HepG2 (cell line): ENCODE results near the gene DYNC1LI2. TPM values are rescaled to one million over a fixed set of nuclear protein-coding genes. Genes with fewer than 3 reads are reported as not detected.

ENCODE experiments used
- BRCA1 ChIP-seq: sonication (generic); formaldehyde crosslinking; IDR thresholded peaks from 2 replicates; pipeline ENCODE4 v1.4.0; 2020; ENCODE audit warnings: missing genetic modification reagents
- CREB1 ChIP-seq, 2 experiments: fragments of 450-650 bp in 1 of 2; IDR thresholded peaks; 2 replicates each; pipeline ENCODE4 v1.6.1; 2016 to 2017; ENCODE audit warnings: control low read depth in 1 of 2, mild to moderate bottlenecking in 1 of 2, missing compliant biosample characterization in 1 of 2, missing genetic modification characterization in 1 of 2
- FOXA1 ChIP-seq, 2 experiments: fragments of 450-650 bp in 1 of 2; sonication (generic) in 1 of 2; formaldehyde crosslinking in 1 of 2; IDR thresholded peaks; 2 replicates each; pipeline versions ENCODE4 v1.4.0 to v1.6.1; 2016 to 2020; ENCODE audit warnings: missing genetic modification reagents in 1 of 2
- FOXO1 ChIP-seq: sonication (generic); formaldehyde crosslinking; IDR thresholded peaks from 2 replicates; pipeline ENCODE4 v1.4.0; 2020; ENCODE audit warnings: missing genetic modification reagents
- GTF3A ChIP-seq: sonication (generic); formaldehyde crosslinking; conservative IDR thresholded peaks from 2 replicates; pipeline ENCODE4 v1.4.0; 2020; ENCODE audit warnings: mild to moderate bottlenecking, missing genetic modification reagents
- KAT7 ChIP-seq: IDR thresholded peaks from 2 replicates; pipeline ENCODE4 v1.6.1; 2018; ENCODE audit warnings: borderline replicate concordance, missing compliant biosample characterization
- MXI1 ChIP-seq: IDR thresholded peaks from 3 replicates; pipeline ENCODE4 v1.6.1; 2012; ENCODE audit warnings: low read depth, low read length, inconsistent platforms, borderline replicate concordance
- NCOA1 ChIP-seq: sonication (generic); formaldehyde crosslinking; IDR thresholded peaks from 2 replicates; pipeline ENCODE4 v1.9.0; 2021; ENCODE audit warnings: missing genetic modification reagents
- SMAD1 ChIP-seq: sonication (generic); formaldehyde crosslinking; IDR thresholded peaks from 2 replicates; pipeline ENCODE4 v1.4.0; 2020; ENCODE audit warnings: missing genetic modification reagents, low read depth, mild to moderate bottlenecking, borderline replicate concordance
- SMYD3 ChIP-seq: sonication (generic); formaldehyde crosslinking; IDR thresholded peaks from 2 replicates; pipeline ENCODE4 v1.8.1; 2023; ENCODE audit warnings: mild to moderate bottlenecking, missing genetic modification reagents
- SRY ChIP-seq: sonication (generic); formaldehyde crosslinking; IDR thresholded peaks from 2 replicates; pipeline ENCODE4 v1.8.0; 2022; ENCODE audit warnings: mild to moderate bottlenecking, missing genetic modification reagents
- TARDBP ChIP-seq: sonication (generic); formaldehyde crosslinking; IDR thresholded peaks from 2 replicates; pipeline ENCODE4 v1.8.0; 2022; ENCODE audit warnings: mild to moderate bottlenecking, missing genetic modification reagents
- TEAD3 ChIP-seq: optimal IDR thresholded peaks from 2 replicates; pipeline ENCODE3; 2016; ENCODE audit warnings: borderline replicate concordance
- TP53 ChIP-seq: sonication (generic); formaldehyde crosslinking; conservative IDR thresholded peaks from 2 replicates; pipeline ENCODE4 v1.4.0; 2020; ENCODE audit warnings: missing genetic modification reagents
- U2AF1 ChIP-seq: fragments of 200-400 bp; formaldehyde crosslinking; optimal IDR thresholded peaks from 2 replicates; pipeline ENCODE3; 2017; ENCODE audit warnings: mild to moderate bottlenecking, low read depth, low read length
- U2AF2 ChIP-seq: fragments of 200-400 bp; formaldehyde crosslinking; IDR thresholded peaks from 2 replicates; pipeline ENCODE4 v1.6.1; 2017; ENCODE audit warnings: low read depth, mild to moderate bottlenecking, low read length
- ZFP36L2 ChIP-seq: sonication (generic); formaldehyde crosslinking; IDR thresholded peaks from 2 replicates; pipeline ENCODE4 v1.4.0; 2020; ENCODE audit warnings: missing genetic modification reagents
- ZMYM4 ChIP-seq: sonication (generic); formaldehyde crosslinking; IDR thresholded peaks from 2 replicates; pipeline ENCODE4 v1.8.1; 2023; ENCODE audit warnings: mild to moderate bottlenecking, missing genetic modification reagents
- ZNF205 ChIP-seq: IDR thresholded peaks from 2 replicates; pipeline ENCODE4 v1.6.1; 2018; ENCODE audit warnings: missing biosample characterization, missing genetic modification reagents
- ZNF251 ChIP-seq: sonication (generic); formaldehyde crosslinking; IDR thresholded peaks from 2 replicates; pipeline ENCODE4 v1.9.0; 2021; ENCODE audit warnings: mild to moderate bottlenecking, missing genetic modification reagents
- ZNF343 ChIP-seq: sonication (generic); formaldehyde crosslinking; IDR thresholded peaks from 2 replicates; pipeline ENCODE4 v1.4.0; 2020; ENCODE audit warnings: mild to moderate bottlenecking, missing genetic modification reagents
- ZNF562 ChIP-seq: sonication (generic); formaldehyde crosslinking; IDR thresholded peaks from 2 replicates; pipeline ENCODE4 v1.8.0; 2022; ENCODE audit warnings: missing genetic modification reagents, borderline replicate concordance
- ZNF761 ChIP-seq: sonication (generic); formaldehyde crosslinking; conservative IDR thresholded peaks from 2 replicates; pipeline ENCODE4 v1.4.0; 2020; ENCODE audit warnings: mild to moderate bottlenecking, missing genetic modification reagents
- ZNF788 ChIP-seq: sonication (generic); formaldehyde crosslinking; IDR thresholded peaks from 2 replicates; pipeline ENCODE4 v1.5.0; 2020; ENCODE audit warnings: mild to moderate bottlenecking, missing genetic modification reagents, borderline replicate concordance
- ZNF850 ChIP-seq: sonication (generic); formaldehyde crosslinking; conservative IDR thresholded peaks from 2 replicates; pipeline ENCODE4 v1.9.0; 2021; ENCODE audit warnings: mild to moderate bottlenecking, missing genetic modification reagents
- polyA plus RNA-seq, 8 experiments: library from polyadenylated mRNA; depleted of rRNA in 3 of 8; stranded (reverse) in 7 of 8; unstranded in 1 of 8; fragments of >200 nt; fragmentation: Illumina TruSeq in 4 of 8; extraction: Trizol in 4 of 8; gene quantifications; 2 replicates each; pipeline versions ENCODE4 v1.2.1 to v1.2.3, GENCODE V29; 2011 to 2016; ENCODE audit warnings: low read depth in 4 of 8, missing spikeins in 1 of 8, mixed read lengths in 1 of 8; ENCODE audit not compliant: insufficient read depth in 1 of 8
- total RNA-seq, 5 experiments: library from RNA; depleted of rRNA; stranded (reverse); fragments of >200 nt; fragmentation: Illumina TruSeq; extraction: Trizol; gene quantifications; 2 replicates each; pipeline ENCODE4 v1.2.3, GENCODE V29; 2016; ENCODE audit warnings: low read depth in 1 of 5
- TF ChIP-seq, protein P1 (sequence below): IDR thresholded peaks from 2 replicates; pipeline ENCODE4 v1.6.1; 2016; ENCODE audit warnings: missing compliant biosample characterization, missing genetic modification reagents, borderline replicate concordance
- TF ChIP-seq, protein P2 (sequence below): sonication (generic); formaldehyde crosslinking; IDR thresholded peaks from 2 replicates; pipeline ENCODE4 v1.5.0; 2020; ENCODE audit warnings: missing genetic modification reagents, mild to moderate bottlenecking, borderline replicate concordance
- TF ChIP-seq, protein P3 (sequence below), 2 experiments: sonication (generic) in 1 of 2; formaldehyde crosslinking in 1 of 2; IDR thresholded peaks; 2 replicates each; pipeline versions ENCODE4 v1.5.1 to v1.6.1; 2011 to 2020; ENCODE audit warnings: borderline replicate concordance in 1 of 2, low read depth in 1 of 2, low read length in 1 of 2, mild to moderate bottlenecking in 1 of 2, missing genetic modification reagents in 1 of 2, moderate library complexity in 1 of 2

DYNC1LI2 gene
- total and polyA plus RNA-seq, 2 of the 13 experiments (the other 11 are each of a cell fraction or from before 2014, with no cell fraction given), result 65.5 to 135 TPM

DNA sequence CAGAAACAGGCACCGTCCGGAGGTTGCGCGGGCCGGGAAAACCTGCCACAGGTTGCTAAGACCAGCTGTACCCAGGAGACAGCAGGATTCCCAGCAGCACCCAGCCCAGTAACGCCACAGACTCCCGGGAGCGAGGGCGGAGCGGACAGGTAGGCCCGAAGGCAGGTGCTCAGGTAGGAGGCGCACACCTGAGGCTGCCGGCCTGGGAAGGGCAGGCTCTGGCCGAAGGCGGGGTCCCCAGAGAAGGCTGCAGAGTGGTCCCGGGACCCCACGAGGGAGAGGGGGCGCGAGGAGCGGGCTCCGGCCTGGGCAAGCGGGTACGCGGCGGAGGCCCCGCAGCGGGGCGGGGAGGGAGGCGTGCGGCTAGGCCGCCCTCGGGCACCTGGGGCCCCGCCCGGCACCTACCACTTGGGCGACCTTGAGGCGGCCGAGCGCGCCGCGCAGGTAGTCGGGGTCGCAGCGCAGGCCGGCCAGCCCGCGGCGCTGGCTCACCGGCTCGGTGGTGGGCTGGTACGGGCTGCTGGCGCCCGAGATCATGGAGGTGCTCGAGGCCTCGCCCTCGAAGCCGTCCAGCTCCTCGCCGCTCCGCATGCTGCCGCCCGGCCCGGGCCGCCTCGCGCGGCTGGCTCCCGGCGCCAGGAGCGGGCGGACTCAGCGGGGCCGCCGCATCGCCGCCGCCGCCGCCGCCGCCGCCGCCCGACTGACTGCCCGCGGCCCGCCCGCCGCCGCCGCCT, 55.3 kb downstream of the DYNC1LI2 start (continued):
- no peak for TF ChIP-seq NCOA1 (CRISPR knock-in tag)
- TF ChIP-seq KAT7 (CRISPR knock-in tag), result no peak
- TF ChIP-seq, protein P1, sequence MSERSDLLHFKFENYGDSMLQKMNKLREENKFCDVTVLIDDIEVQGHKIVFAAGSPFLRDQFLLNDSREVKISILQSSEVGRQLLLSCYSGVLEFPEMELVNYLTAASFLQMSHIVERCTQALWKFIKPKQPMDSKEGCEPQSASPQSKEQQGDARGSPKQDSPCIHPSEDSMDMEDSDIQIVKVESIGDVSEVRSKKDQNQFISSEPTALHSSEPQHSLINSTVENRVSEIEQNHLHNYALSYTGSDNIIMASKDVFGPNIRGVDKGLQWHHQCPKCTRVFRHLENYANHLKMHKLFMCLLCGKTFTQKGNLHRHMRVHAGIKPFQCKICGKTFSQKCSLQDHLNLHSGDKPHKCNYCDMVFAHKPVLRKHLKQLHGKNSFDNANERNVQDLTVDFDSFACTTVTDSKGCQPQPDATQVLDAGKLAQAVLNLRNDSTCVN, result no peak
- no peak for TF ChIP-seq ZNF251 (CRISPR knock-in tag)
- TF ChIP-seq, protein P2, sequence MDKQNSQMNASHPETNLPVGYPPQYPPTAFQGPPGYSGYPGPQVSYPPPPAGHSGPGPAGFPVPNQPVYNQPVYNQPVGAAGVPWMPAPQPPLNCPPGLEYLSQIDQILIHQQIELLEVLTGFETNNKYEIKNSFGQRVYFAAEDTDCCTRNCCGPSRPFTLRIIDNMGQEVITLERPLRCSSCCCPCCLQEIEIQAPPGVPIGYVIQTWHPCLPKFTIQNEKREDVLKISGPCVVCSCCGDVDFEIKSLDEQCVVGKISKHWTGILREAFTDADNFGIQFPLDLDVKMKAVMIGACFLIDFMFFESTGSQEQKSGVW, result no peak
- TF ChIP-seq SRY (CRISPR knock-in tag), result peak; percentile 18; the same call in 1 of the 2 replicates
- TF ChIP-seq CREB1 (IDR thresholded peaks at IDR 0.05), result no peak
- TF ChIP-seq CREB1 (CRISPR knock-in tag; IDR thresholded peaks at IDR 0.05), result no peak
- TF ChIP-seq ZNF205 (CRISPR knock-in tag), result no peak
- TF ChIP-seq, protein P3, sequence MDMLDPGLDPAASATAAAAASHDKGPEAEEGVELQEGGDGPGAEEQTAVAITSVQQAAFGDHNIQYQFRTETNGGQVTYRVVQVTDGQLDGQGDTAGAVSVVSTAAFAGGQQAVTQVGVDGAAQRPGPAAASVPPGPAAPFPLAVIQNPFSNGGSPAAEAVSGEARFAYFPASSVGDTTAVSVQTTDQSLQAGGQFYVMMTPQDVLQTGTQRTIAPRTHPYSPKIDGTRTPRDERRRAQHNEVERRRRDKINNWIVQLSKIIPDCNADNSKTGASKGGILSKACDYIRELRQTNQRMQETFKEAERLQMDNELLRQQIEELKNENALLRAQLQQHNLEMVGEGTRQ (IDR thresholded peaks at IDR 0.05; ENCODE audit: low read depth, low read length), result no peak
- TF ChIP-seq, protein P3 (CRISPR knock-in tag; IDR thresholded peaks at IDR 0.05; ENCODE audit: borderline replicate concordance), result no peak
- no peak for TF ChIP-seq TP53 (CRISPR knock-in tag)
- no peak for TF ChIP-seq ZNF562 (CRISPR knock-in tag)
- TF ChIP-seq SMAD1 (CRISPR knock-in tag), result no peak
- TF ChIP-seq ZMYM4, result no peak; the same call in 1 of the 2 replicates
- TF ChIP-seq U2AF1, result no peak
- peak; percentile 31; the same call in 1 of the 2 replicates for TF ChIP-seq ZNF343 (CRISPR knock-in tag)
- peak; percentile 66; the same call in 1 of the 2 replicates for TF ChIP-seq ZNF788 (CRISPR knock-in tag)
- no peak for TF ChIP-seq ZFP36L2
- no peak for TF ChIP-seq U2AF2
- no peak; the same call in none of the 2 replicates for TF ChIP-seq FOXO1 (CRISPR knock-in tag)
- TF ChIP-seq TEAD3 (CRISPR knock-in tag), result no peak
- TF ChIP-seq TARDBP (CRISPR knock-in tag), result no peak; the same call in 1 of the 2 replicates
- no peak for TF ChIP-seq ZNF761 (CRISPR knock-in tag)
- TF ChIP-seq ZNF850 (CRISPR knock-in tag), result no peak
- no peak for TF ChIP-seq FOXA1 (IDR thresholded peaks at IDR 0.05)
- TF ChIP-seq FOXA1 (CRISPR knock-in tag; IDR thresholded peaks at IDR 0.05), result no peak
- TF ChIP-seq GTF3A, result 0 out of 2 replicates have a peak, but pooled peaks have one; percentile 70
- TF ChIP-seq MXI1, result no peak
- TF ChIP-seq SMYD3, result no peak
- TF ChIP-seq BRCA1 (CRISPR knock-in tag), result no peak
